CD4-positive, alpha-beta T cell (primary cell): Measurements from ENCODE around the gene AXDND1. TPM values are rescaled to one million over a fixed set of nuclear protein-coding genes. Genes with fewer than 3 reads are reported as not detected.

ENCODE experiments used
- ATAC-seq: fragments of 200-7000 bp; cut with Tn5 transposase; one replicate; pipeline ENCODE4 v1.10.0; 2022; ENCODE audit warnings: mild to moderate bottlenecking; ENCODE audit not compliant: poor library complexity
- CTCF ChIA-PET: fragments of 350-600 bp; sonication (Branson Sonifier 250); formaldehyde crosslinking; loops from one replicate; lab custom pipeline; 2021; ENCODE audit warnings: antibody characterized with exemption, inconsistent platforms; lab: Charles Lee
- POLR2A ChIA-PET: fragments of 350-600 bp; sonication (Branson Sonifier 250); formaldehyde crosslinking; loops from one replicate; lab custom pipeline; 2021; ENCODE audit warnings: antibody characterized with exemption, inconsistent platforms; lab: Charles Lee
- DNase-seq, 14 experiments: peaks; one replicate each; pipeline ENCODE4 v3.0.0-alpha.2; 2013 to 2020; ENCODE audit warnings: mixed read lengths in 2 of 14
- H3K27ac ChIP-seq, 2 donors: one replicate each; pipeline versions ENCODE4 v1.5.1 to v1.7.0; 2013; ENCODE audit warnings: low read length in 2 of 2, low read depth in 1 of 2, mild to moderate bottlenecking in 1 of 2
- H3K27me3 ChIP-seq, 2 experiments: 1 replicate in 1 of 2; 2 replicates in 1 of 2; pipeline versions ENCODE4 v1.6.1 to v1.7.0; 2013; ENCODE audit warnings: low read length in 2 of 2, control low read depth in 1 of 2, mild to moderate bottlenecking in 1 of 2, moderate library complexity in 1 of 2; ENCODE audit not compliant: insufficient read depth in 2 of 2, control insufficient read depth in 1 of 2
- H3K36me3 ChIP-seq: one replicate; pipeline ENCODE4 v1.6.1; 2013; ENCODE audit warnings: low read length, control low read depth; ENCODE audit not compliant: insufficient read depth
- H3K4me1 ChIP-seq: one replicate; pipeline ENCODE4 v1.6.1; 2013; ENCODE audit warnings: low read length, control low read depth; ENCODE audit not compliant: insufficient read depth
- H3K4me3 ChIP-seq: one replicate; pipeline ENCODE4 v1.5.1; 2013; ENCODE audit warnings: mild to moderate bottlenecking, low read length, moderate library complexity
- H3K9me3 ChIP-seq, 2 experiments: 1 replicate in 1 of 2; 2 replicates in 1 of 2; pipeline versions ENCODE4 v1.6.1 to v1.7.0; 2013; ENCODE audit warnings: low read length in 2 of 2, mild to moderate bottlenecking in 2 of 2, control low read depth in 1 of 2, moderate library complexity in 1 of 2; ENCODE audit not compliant: control insufficient read depth in 1 of 2, insufficient read depth in 1 of 2
- H3K27ac Mint-ChIP-seq: one replicate; pipeline ENCODE4 v1.8.0; 2020; ENCODE audit warnings: mixed read lengths
- H3K27me3 Mint-ChIP-seq: one replicate; pipeline ENCODE4 v1.8.0; 2021; ENCODE audit warnings: mixed read lengths
- H3K36me3 Mint-ChIP-seq: one replicate; pipeline ENCODE4 v1.8.0; 2021; ENCODE audit warnings: low read depth, mixed read lengths
- H3K4me1 Mint-ChIP-seq: one replicate; pipeline ENCODE4 v1.8.0; 2021; ENCODE audit warnings: low read depth, mixed read lengths
- H3K4me3 Mint-ChIP-seq: one replicate; pipeline ENCODE4 v1.8.0; 2020; ENCODE audit warnings: mild to moderate bottlenecking, mixed read lengths
- H3K9me3 Mint-ChIP-seq: one replicate; pipeline ENCODE4 v1.8.0; 2020; ENCODE audit warnings: mixed read lengths
- intact Hi-C, 2 experiments: fragments of 100-400 bp; cut with DNase I in 1 of 2; cut with micrococcal nuclease in 1 of 2; formaldehyde crosslinking; loops; one replicate each; pipeline versions ENCODE4 v1.15.1 to v1.9.0; 2023 to 2025; cut with DNase I, micrococcal nuclease
- total RNA-seq, 174 experiments: library from RNA in 2 of 174; stranded (reverse) in 2 of 174; gene quantifications; one replicate each; pipeline ENCODE4 v1.2.3 and lab custom pipeline; 2021 to 2026
- TF ChIP-seq, protein P1 (sequence below): fragments of 200-600 bp; IDR thresholded peaks from one replicate; pipeline ENCODE4 v1.8.0; 2022; ENCODE audit warnings: antibody characterized with exemption, mild to moderate bottlenecking

AXDND1 gene
- total RNA-seq, 2 experiments from 2014 or later, result 1.1 TPM

DNA sequence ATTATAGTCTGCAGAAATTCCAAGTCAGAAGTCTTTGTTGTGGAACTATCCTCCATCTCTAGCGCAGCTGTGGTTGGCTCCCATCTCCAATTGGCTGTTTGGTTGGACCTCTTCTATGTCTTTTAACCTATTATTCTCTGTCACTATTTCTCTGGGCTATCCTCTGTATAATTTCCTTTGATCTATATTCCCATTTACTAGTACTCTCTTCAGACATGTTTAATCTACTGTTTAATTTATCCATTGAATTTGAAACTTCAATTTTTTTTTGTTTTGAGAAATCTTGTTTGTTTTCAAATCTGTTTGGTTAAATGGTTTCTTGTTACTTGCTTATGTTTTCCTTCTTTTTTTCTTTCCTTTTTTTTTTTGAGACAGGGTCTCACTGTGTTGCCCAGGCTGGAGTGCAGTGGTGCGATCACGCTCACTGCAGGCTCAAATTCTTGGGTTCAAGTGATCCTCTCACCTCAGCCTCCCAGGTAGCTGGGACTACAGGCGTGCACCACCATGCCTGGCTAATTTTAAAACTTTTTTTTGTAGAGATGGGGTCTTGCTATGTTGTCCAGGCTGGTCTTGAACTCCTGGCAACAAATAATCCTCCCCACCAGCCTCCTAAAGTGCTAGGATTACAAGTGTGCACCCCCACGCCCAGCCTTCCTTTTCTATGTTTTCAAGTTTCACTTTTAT lies 44.1 kb upstream of the AXDND1 start:
- TF ChIP-seq, protein P1, sequence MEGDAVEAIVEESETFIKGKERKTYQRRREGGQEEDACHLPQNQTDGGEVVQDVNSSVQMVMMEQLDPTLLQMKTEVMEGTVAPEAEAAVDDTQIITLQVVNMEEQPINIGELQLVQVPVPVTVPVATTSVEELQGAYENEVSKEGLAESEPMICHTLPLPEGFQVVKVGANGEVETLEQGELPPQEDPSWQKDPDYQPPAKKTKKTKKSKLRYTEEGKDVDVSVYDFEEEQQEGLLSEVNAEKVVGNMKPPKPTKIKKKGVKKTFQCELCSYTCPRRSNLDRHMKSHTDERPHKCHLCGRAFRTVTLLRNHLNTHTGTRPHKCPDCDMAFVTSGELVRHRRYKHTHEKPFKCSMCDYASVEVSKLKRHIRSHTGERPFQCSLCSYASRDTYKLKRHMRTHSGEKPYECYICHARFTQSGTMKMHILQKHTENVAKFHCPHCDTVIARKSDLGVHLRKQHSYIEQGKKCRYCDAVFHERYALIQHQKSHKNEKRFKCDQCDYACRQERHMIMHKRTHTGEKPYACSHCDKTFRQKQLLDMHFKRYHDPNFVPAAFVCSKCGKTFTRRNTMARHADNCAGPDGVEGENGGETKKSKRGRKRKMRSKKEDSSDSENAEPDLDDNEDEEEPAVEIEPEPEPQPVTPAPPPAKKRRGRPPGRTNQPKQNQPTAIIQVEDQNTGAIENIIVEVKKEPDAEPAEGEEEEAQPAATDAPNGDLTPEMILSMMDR, result no peak
- H3K36me3 Mint-ChIP-seq, result peaks cover 91% of the 10 kb centered on the region
- Histone ChIP-seq H3K9me3 (no peaks in the 10 kb centered on the region), H3K36me3 (peaks cover 23% of the 10 kb centered on the region), H3K4me1 (peaks cover 2% of the 10 kb centered on the region), H3K4me3 (no peak overlapping the region), H3K27ac (no peak overlapping the region), H3K27me3 (no peaks in the 10 kb centered on the region)
- POLR2A ChIA-PET, result no interaction called here
- ATAC-seq (no peak), DNase-seq (no peak)
- no peak overlapping the region for H3K4me3 Mint-ChIP-seq
- H3K27ac Mint-ChIP-seq, result no peak overlapping the region
- H3K9me3 Mint-ChIP-seq, result no peaks in the 10 kb centered on the region
- H3K4me1 Mint-ChIP-seq, result peaks cover 53% of the 10 kb centered on the region
- CTCF ChIA-PET, result no interaction called here
- H3K27me3 Mint-ChIP-seq, result no peaks in the 10 kb centered on the region
- intact Hi-C loops, result no loop called here

DNA sequence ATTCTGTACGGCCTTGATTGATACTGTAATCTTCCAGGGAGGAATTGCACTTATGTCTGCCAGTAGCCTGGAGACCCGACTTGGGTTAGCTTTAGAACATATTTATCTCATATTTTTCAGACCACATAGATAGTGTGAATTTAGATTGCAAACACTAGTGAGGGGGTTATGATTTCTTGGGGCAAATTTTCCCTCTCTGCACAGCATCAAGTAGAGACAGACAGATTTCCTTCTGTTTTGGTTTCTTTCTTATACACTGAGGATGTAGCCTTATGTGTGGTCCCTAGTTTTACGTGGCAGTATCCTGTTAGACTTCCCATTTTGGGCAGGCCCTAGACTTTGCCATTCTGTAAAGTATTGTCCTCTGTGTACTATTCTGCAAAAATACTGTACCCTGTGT lies 43.2 kb upstream of the AXDND1 start:
- TF ChIP-seq, protein P1, result no peak
- peaks cover 91% of the 10 kb centered on the region for H3K36me3 Mint-ChIP-seq
- no peak overlapping the region for H3K4me3 Mint-ChIP-seq
- H3K27ac ChIP-seq, result no peak overlapping the region
- CTCF ChIA-PET, result no interaction called here
- peaks cover 2% of the 10 kb centered on the region for H3K4me1 ChIP-seq
- H3K36me3 ChIP-seq, result peaks cover 30% of the 10 kb centered on the region
- no peaks in the 10 kb centered on the region for H3K27me3 Mint-ChIP-seq
- no peak overlapping the region for H3K4me3 ChIP-seq
- DNase-seq (no peak), ATAC-seq (no peak)
- H3K27me3 ChIP-seq, result no peaks in the 10 kb centered on the region
- intact Hi-C loops, result no loop called here
- H3K9me3 ChIP-seq, result no peaks in the 10 kb centered on the region
- POLR2A ChIA-PET, result interaction anchor here (0.8 kb wide), 1 partner anchor 658 kb away, joined by 3 read pairs; no protein-coding TSS in a partner anchor
- H3K4me1 Mint-ChIP-seq, result peaks cover 47% of the 10 kb centered on the region
- no peaks in the 10 kb centered on the region for H3K9me3 Mint-ChIP-seq
- H3K27ac Mint-ChIP-seq, result no peak overlapping the region

DNA sequence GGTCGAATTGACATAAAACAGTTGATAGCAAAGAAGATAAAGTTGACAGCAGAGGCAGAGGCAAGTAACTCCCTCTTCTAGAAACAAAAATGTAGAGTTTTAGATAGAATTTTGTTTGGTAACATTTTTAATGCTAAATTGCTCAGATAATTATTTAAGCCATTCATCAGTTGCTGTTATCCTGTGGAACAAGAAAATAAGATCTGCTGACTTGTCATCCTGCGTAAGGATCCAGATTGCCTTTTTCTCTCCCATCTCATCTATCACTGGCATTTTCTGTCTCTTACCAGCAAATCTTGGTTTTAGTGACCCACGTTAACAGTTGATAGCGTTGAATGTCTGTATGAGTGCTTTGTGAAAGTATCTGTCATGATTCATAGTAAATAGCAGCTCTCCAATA lies 42.3 kb upstream of the AXDND1 start:
- TF ChIP-seq, protein P1, result no peak
- POLR2A ChIA-PET, result no interaction called here
- Histone ChIP-seq H3K27ac (no peak overlapping the region), H3K27me3 (no peaks in the 10 kb centered on the region), H3K4me1 (no peaks in the 10 kb centered on the region), H3K9me3 (no peaks in the 10 kb centered on the region), H3K36me3 (peaks cover 35% of the 10 kb centered on the region), H3K4me3 (no peak overlapping the region)
- no peak overlapping the region for H3K27ac Mint-ChIP-seq
- no peaks in the 10 kb centered on the region for H3K27me3 Mint-ChIP-seq
- H3K9me3 Mint-ChIP-seq, result no peaks in the 10 kb centered on the region
- DNase-seq (no peak), ATAC-seq (no peak)
- no peak overlapping the region for H3K4me3 Mint-ChIP-seq
- H3K36me3 Mint-ChIP-seq, result peaks cover 91% of the 10 kb centered on the region
- intact Hi-C loops, result no loop called here
- H3K4me1 Mint-ChIP-seq, result peaks cover 41% of the 10 kb centered on the region
- CTCF ChIA-PET, result no interaction called here
